ENCODE results near the gene TWSG1.

TWSG1 gene

GRCh38 chr18:9334329-9334972 lies at the start of gene TWSG1:
Gene TWSG1 (plus strand): TSS chr18:9334773. CDS start chr18:9337230, 2,457 bp downstream.
- DNase-seq: peak; percentile 97

- no peak for DNase-seq
Measured at GRCh38 chr18:9285604-9286003, 49.0 kb upstream of the TWSG1 start.

- no peak for DNase-seq
Measured at GRCh38 chr18:9287036-9287435, 47.5 kb upstream of the TWSG1 start.

GRCh38 chr18:9289698-9290097 lies 44.9 kb upstream of the TWSG1 start:
- no peak for DNase-seq

GRCh38 chr18:9290156-9290555 lies 44.4 kb upstream of the TWSG1 start:
- DNase-seq: no peak

GRCh38 chr18:9292047-9292446 lies 42.5 kb upstream of the TWSG1 start:
- no peak for DNase-seq

- DNase-seq: no peak
Measured at GRCh38 chr18:9293948-9294347, 40.6 kb upstream of the TWSG1 start.

- no peak for DNase-seq
Measured at GRCh38 chr18:9296233-9297006, 38.2 kb upstream of the TWSG1 start.

- DNase-seq: no peak
Measured at GRCh38 chr18:9297007-9297393, 37.6 kb upstream of the TWSG1 start.

GRCh38 chr18:9304388-9305070 lies 30.0 kb upstream of the TWSG1 start:
- DNase-seq: no peak

GRCh38 chr18:9319333-9319732 lies 15.2 kb upstream of the TWSG1 start:
- peak; percentile 18 for DNase-seq

GRCh38 chr18:9321017-9321452 lies 13.5 kb upstream of the TWSG1 start:
- DNase-seq: peak; percentile 62

GRCh38 chr18:9321736-9322135 lies 12.8 kb upstream of the TWSG1 start:
- no peak for DNase-seq

GRCh38 chr18:9322744-9323143 lies 11.8 kb upstream of the TWSG1 start:
- no peak for DNase-seq

- peak; percentile 6 for DNase-seq
Measured at GRCh38 chr18:9323750-9324445, 10.7 kb upstream of the TWSG1 start.

- no peak for DNase-seq
Measured at GRCh38 chr18:9325716-9326115, 8.9 kb upstream of the TWSG1 start.

- DNase-seq: peak; percentile 18
Measured at GRCh38 chr18:9328776-9329175, 5.8 kb upstream of the TWSG1 start.

GRCh38 chr18:9329471-9329870 lies 5.1 kb upstream of the TWSG1 start:
- no peak for DNase-seq

GRCh38 chr18:9330419-9330818 lies 4.2 kb upstream of the TWSG1 start:
- no peak for DNase-seq

GRCh38 chr18:9333441-9334328 lies 888 bp upstream of the TWSG1 start:
- no peak for DNase-seq

- peak; percentile 21 for DNase-seq
Measured at GRCh38 chr18:9334973-9335696, 562 bp downstream of the TWSG1 start.

GRCh38 chr18:9335697-9336045 lies 1.1 kb downstream of the TWSG1 start:
- DNase-seq: no peak

Measured in EL (cell line).